BLaER1 (cell line): ENCODE data around the gene KRT75.
"Not testable (repeated sequence)": the region's sequence is repeated elsewhere in the genome, so short reads cannot be mapped to it uniquely, and the experiment has no call there.

Experiments used
- H3K27ac ChIP-seq: shearing (Covaris generic); formaldehyde crosslinking; 2 replicates; pipeline ENCODE4 v1.8.1; 2022
- H3K27me3 ChIP-seq: shearing (Covaris generic); formaldehyde crosslinking; 2 replicates; pipeline ENCODE4 v1.8.1; 2022
- H3K36me3 ChIP-seq: shearing (Covaris generic); formaldehyde crosslinking; 2 replicates; pipeline ENCODE4 v1.8.1; 2022
- H3K4me1 ChIP-seq: shearing (Covaris generic); formaldehyde crosslinking; 2 replicates; pipeline ENCODE4 v1.8.1; 2022
- H3K4me2 ChIP-seq: shearing (Covaris generic); formaldehyde crosslinking; 2 replicates; pipeline ENCODE4 v1.8.1; 2022
- H3K4me3 ChIP-seq: shearing (Covaris generic); formaldehyde crosslinking; 2 replicates; pipeline ENCODE4 v1.8.1; 2022
- H3K9ac ChIP-seq: shearing (Covaris generic); formaldehyde crosslinking; 2 replicates; pipeline ENCODE4 v1.8.1; 2022
- H3K9me3 ChIP-seq: shearing (Covaris generic); formaldehyde crosslinking; 2 replicates; pipeline ENCODE4 v1.8.1; 2022
- H4K20me1 ChIP-seq: shearing (Covaris generic); formaldehyde crosslinking; 2 replicates; pipeline ENCODE4 v1.8.1; 2022
- Cebpa-rat ChIP-seq: shearing (Covaris generic); IDR thresholded peaks from 2 replicates; pipeline ENCODE4 v1.8.1; 2022

The KRT75 gene

DNA sequence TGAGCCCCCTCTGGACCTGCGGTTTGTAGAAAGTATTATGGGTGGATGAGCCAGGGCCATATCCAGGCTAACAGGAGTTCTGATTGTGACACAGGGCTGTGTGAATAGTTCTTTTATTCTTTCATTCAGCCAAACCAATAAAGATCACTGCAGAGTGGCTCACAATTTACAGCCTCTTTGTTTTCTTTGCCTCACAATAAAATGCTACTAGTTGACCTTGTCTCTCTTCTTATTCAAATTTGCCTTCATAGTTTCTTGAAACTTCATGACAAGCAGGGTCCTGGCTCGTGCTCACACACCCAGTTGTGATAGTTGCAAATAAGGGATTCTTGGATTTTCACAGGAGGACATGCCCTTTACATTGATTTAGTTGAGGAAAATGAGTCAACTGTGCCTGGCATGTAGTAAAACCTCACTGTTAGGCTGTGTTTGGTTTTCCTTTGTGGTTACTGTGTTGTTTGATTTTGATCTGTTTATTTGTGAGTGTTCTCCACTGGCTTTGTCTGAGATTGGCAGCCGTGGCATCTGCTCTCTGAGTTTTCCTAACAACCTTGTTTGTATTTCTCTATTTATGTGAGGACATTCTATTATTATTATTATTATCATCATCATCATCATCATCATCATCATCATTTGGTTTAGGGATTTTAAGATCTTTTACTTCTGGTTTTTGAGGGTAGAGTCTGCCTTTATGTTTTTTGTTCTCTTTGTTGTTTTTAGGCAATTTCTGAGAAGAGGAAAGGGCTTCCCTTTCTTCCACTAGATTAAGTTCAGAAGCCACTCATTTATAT is 20.4 kb upstream of the KRT75 start:
- H3K4me3 ChIP-seq, result no peak overlapping the region
- H4K20me1 ChIP-seq, result no peaks in the 10 kb centered on the region
- no peaks in the 10 kb centered on the region for H3K27me3 ChIP-seq
- H3K4me2 ChIP-seq, result no peak overlapping the region
- H3K4me1 ChIP-seq, result no peaks in the 10 kb centered on the region
- H3K36me3 ChIP-seq, result no peaks in the 10 kb centered on the region
- H3K27ac ChIP-seq, result no peak overlapping the region
- TF ChIP-seq Cebpa-rat, result no peak
- no peaks in the 10 kb centered on the region for H3K9me3 ChIP-seq
- H3K9ac ChIP-seq, result no peak overlapping the region

GRCh38 chr12:52452101-52452500 is 17.9 kb upstream of the KRT75 start, which contains the start of gene KRT6B:
Gene KRT6B (minus strand): TSS chr12:52452146. CDS start chr12:52452078, 68 bp downstream.
- no peaks in the 10 kb centered on the region for H3K36me3 ChIP-seq

GRCh38 chr12:52448228-52448627 is 14.1 kb upstream of the KRT75 start:
- Histone ChIP-seq H3K36me3 (no peaks in the 10 kb centered on the region), H3K4me1 (no peaks in the 10 kb centered on the region), H3K27ac (no peak overlapping the region), H3K27me3 (no peaks in the 10 kb centered on the region), H3K4me3 (no peak overlapping the region), H3K9ac (no peak overlapping the region), H3K9me3 (no peaks in the 10 kb centered on the region), H3K4me2 (no peak overlapping the region), H4K20me1 (no peaks in the 10 kb centered on the region)
- no peak for TF ChIP-seq Cebpa-rat

More at GRCh38 chr12:52452101-52452500, 17.9 kb upstream of the KRT75 start, which contains the start of gene KRT6B:
- H3K4me3 ChIP-seq, result no peak within 1 kb of the TSS
- H3K27me3 ChIP-seq, result no peaks in the 10 kb centered on the region
- TF ChIP-seq Cebpa-rat, result no peak
- no peak within 1 kb of the TSS for H3K9ac ChIP-seq
- H3K4me2 ChIP-seq, result no peak within 1 kb of the TSS
- no peak within 1 kb of the TSS for H3K27ac ChIP-seq
- H3K4me1 ChIP-seq, result no peaks in the 10 kb centered on the region
- no peaks in the 10 kb centered on the region for H4K20me1 ChIP-seq
- H3K9me3 ChIP-seq, result no peaks in the 10 kb centered on the region

GRCh38 chr12:52447196-52447595 is 13.0 kb upstream of the KRT75 start:
- H3K4me1 ChIP-seq, H3K27ac ChIP-seq, H3K27me3 ChIP-seq, H4K20me1 ChIP-seq, H3K4me2 ChIP-seq, H3K9me3 ChIP-seq, H3K36me3 ChIP-seq, H3K4me3 ChIP-seq, H3K9ac ChIP-seq: not testable (repeated sequence)

GRCh38 chr12:52446367-52447045 is 12.3 kb upstream of the KRT75 start:
- Histone ChIP-seq H3K9ac (no peak overlapping the region), H3K9me3 (no peaks in the 10 kb centered on the region), H3K4me1 (no peaks in the 10 kb centered on the region), H4K20me1 (no peaks in the 10 kb centered on the region), H3K36me3 (no peaks in the 10 kb centered on the region), H3K27me3 (no peaks in the 10 kb centered on the region), H3K4me3 (no peak overlapping the region), H3K27ac (no peak overlapping the region), H3K4me2 (no peak overlapping the region)
- no peak for TF ChIP-seq Cebpa-rat

DNA sequence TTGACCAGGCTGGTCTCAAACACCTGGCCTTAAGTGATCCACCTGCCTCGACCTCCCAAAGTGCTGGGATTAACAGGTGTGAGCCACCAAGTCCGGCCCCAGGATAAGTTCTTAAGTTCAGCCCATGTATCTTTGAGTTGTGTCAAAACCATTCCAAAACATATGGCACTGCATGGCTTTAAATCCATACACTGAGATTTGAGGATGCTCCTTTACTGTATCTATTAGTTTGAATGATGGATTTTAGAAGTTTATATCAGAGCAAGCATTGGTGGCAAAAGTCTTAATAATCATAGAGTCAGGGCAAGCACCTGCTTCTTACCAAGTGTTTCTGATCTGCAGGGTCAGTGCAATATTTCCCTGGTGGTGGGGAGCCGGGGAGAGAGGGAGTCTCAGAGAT is 11.7 kb upstream of the KRT75 start:
- Histone ChIP-seq H3K4me1 (no peaks in the 10 kb centered on the region), H3K4me3 (no peak overlapping the region)
- no peak for TF ChIP-seq Cebpa-rat

GRCh38 chr12:52444647-52445595 is 10.8 kb upstream of the KRT75 start:
- no peak overlapping the region for H3K27ac ChIP-seq
- H3K9ac ChIP-seq, result no peak overlapping the region

More for the DNA sequence above, 11.7 kb upstream of the KRT75 start:
- H3K9me3 ChIP-seq, result no peaks in the 10 kb centered on the region
- no peaks in the 10 kb centered on the region for H3K36me3 ChIP-seq
- no peak overlapping the region for H3K4me2 ChIP-seq
- H3K9ac ChIP-seq, result no peak overlapping the region
- H3K27ac ChIP-seq, result no peak overlapping the region
- H3K27me3 ChIP-seq, result no peaks in the 10 kb centered on the region
- H4K20me1 ChIP-seq, result no peaks in the 10 kb centered on the region

DNA sequence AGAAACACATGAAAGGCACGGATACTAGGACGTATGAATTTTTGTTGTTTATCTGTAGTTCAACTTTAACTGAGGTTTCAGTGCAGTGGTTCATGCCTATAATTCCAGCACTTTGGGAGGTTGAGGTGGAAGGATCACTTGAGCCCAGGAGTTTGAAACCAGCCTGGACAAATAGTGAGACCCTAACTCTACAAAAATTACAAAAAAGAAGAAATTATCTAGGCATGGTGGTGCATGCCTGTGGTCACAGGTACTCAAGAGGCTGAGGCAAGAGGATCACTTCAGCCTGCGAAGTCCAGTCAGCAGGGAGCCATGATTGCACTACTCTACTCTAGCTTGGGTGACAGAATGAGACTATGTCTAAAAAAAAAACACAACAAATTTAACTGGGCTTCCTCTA is 9.8 kb upstream of the KRT75 start:
- no peaks in the 10 kb centered on the region for H3K9me3 ChIP-seq
- no peak for TF ChIP-seq Cebpa-rat
- H3K4me3 ChIP-seq, result no peak overlapping the region
- H3K36me3 ChIP-seq, result no peaks in the 10 kb centered on the region
- no peaks in the 10 kb centered on the region for H3K27me3 ChIP-seq
- no peaks in the 10 kb centered on the region for H4K20me1 ChIP-seq
- H3K27ac ChIP-seq, result no peak overlapping the region
- no peak overlapping the region for H3K9ac ChIP-seq
- H3K4me2 ChIP-seq, result no peak overlapping the region
- H3K4me1 ChIP-seq, result no peaks in the 10 kb centered on the region

More at GRCh38 chr12:52444647-52445595, 10.8 kb upstream of the KRT75 start:
- H3K4me3 ChIP-seq, result no peak overlapping the region
- H3K4me2 ChIP-seq, result no peak overlapping the region
- H3K9me3 ChIP-seq, result no peaks in the 10 kb centered on the region
- no peaks in the 10 kb centered on the region for H3K27me3 ChIP-seq
- no peak for TF ChIP-seq Cebpa-rat
- no peaks in the 10 kb centered on the region for H3K4me1 ChIP-seq
- H3K36me3 ChIP-seq, result no peaks in the 10 kb centered on the region
- H4K20me1 ChIP-seq, result no peaks in the 10 kb centered on the region

DNA sequence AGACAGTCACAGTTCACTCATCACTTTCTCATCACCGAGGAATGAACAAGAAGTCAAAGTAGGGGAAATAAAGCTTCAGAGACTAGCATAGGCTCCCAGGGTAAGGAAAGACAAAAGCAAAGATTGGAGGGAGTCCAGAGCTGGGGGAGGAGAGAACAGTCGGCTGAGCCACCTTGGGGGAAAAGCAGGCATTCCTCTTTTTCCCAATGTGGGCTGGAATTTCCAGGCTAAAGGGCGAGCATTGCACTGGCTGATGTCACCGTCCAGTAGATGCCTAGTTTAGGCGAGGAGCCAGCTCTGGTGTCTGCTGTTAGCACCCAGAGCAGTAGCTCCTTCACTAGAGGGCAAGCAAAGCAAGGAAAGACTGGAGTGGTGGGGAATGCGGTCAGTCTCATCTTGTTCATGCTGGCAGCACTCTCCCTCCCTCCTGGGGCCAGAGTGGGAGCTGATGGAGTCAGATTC is 8.5 kb upstream of the KRT75 start:
- Histone ChIP-seq H4K20me1 (no peaks in the 10 kb centered on the region), H3K27me3 (no peaks in the 10 kb centered on the region), H3K36me3 (no peaks in the 10 kb centered on the region), H3K4me2 (no peak overlapping the region), H3K4me1 (no peaks in the 10 kb centered on the region), H3K27ac (no peak overlapping the region), H3K9me3 (no peaks in the 10 kb centered on the region), H3K4me3 (no peak overlapping the region), H3K9ac (no peak overlapping the region)
- no peak for TF ChIP-seq Cebpa-rat
